GM18526 (cell line): ENCODE results near the gene FYTTD1.

ENCODE experiments used
- POLR2A ChIP-seq: IDR thresholded peaks from 3 replicates; pipeline ENCODE4 v1.6.1; 2011; ENCODE audit not compliant: insufficient read length; ENCODE audit errors: extremely low read depth

The FYTTD1 gene

DNA sequence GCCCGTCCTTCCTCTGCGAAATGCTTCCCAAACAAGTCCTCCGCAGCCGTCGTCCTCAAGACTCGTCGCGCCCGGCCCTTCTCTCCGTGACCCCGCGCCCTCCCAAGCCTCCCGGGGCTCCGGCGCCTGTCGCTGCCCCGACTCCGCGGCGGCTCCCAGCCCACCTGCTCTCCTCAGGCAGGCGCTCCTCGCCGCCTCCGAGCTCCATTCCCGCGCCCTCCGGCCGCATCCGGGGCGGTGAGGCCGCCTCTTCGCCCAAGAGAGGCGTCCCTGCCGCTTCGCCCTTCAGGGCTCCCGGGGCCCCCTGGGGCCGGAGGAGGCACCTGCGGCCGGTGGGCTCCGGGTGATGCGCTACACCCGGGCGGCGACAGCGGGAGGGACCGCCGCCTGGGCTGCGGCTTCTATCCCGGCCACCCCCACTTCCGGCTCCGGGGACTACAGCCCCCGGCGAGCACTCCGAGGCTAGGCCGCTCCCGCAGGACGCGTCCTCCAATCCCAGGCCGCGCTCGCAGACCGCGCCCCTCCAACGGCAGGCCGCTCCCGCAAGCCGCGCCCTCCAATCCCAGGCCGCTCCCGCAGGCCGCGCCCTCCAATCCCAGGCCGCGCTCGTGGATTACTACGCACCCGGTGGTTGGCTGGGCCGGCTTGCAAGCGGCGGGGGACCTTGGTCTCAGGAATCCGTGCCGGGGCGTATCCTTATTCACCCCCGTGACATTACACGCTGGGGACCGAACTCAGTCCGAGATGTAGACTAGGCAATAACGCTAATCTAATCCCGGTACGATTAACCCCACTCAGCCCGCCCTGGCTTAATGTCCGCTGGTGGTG, 13.0 kb upstream of the FYTTD1 start, which contains the start of gene RUBCN:
TSS of gene RUBCN (minus strand) at position 414 of the 828 bp plus-strand sequence. CDS start at position 229, 185 bp downstream.
- TF ChIP-seq POLR2A, result peak; percentile 69

DNA sequence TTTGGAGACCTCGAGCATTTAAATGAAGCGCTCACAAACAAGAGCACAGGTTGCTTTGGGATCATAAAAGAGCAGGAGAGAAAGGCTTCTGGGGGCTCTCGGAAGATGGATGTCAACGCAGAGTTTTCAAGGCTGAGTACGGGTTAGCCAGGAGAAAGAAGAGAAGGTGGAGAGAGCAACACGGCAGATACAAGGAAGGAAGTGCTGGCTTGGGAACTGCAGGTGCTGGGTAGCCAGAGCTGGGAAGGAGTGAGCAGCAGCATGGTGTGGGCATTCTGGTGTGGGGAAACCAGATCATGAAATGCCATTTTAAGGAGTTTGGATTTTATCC, 12.4 kb upstream of the FYTTD1 start:
- TF ChIP-seq POLR2A, result no peak

DNA sequence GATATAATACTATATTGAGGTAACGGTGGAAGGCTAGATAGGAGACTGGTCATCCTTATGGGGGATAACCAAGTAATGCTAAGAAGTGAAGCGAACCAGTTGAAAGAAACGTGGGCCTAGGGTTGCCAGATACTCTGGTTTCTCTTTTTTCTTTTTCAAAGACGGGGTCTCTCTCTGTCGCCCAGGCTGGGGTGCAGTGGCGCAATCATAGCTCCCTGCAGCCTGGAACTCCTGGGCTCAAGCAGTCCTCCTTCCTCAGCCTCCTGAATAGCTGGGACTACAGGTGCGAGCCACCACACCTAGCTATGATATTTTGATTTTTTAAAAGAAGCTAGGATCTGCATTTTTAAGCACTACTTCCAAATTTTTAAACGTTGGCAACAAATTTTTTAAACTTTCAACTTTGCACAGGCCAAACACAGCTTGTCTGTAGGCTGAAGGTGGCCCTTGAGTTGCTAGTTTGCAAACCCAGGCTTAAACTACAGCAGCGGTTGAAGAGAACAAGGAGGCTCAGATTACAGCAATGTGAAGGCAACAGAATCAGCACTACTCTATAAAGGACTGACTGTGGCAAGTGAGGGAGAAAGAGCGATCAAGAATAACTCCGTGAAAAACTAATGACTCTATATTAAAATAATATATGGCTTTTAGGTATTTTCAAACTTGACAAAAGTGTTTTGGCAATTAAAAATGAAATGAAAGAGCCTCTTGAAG, 11.8 kb upstream of the FYTTD1 start:
- TF ChIP-seq POLR2A, result no peak

DNA sequence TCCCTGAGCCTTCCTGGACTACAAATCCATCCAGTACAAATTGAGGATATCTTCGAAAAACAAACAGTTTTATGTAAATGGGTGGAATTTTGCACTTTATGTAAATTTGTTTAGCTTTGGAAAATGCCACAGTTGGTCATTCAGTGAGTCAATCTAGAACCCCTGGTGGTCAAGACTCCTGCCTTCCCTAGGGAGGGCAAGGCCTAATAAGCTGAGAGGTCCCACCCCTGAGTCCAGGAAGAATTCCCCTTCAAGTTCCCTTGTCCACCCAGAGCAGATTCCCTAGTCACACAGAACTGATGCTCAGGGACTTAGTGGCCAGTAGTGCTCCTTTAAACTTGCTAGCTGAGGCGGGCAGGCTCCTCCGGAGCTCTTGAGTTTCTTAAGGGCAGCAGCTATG, 6.9 kb upstream of the FYTTD1 start:
- no peak for TF ChIP-seq POLR2A

DNA sequence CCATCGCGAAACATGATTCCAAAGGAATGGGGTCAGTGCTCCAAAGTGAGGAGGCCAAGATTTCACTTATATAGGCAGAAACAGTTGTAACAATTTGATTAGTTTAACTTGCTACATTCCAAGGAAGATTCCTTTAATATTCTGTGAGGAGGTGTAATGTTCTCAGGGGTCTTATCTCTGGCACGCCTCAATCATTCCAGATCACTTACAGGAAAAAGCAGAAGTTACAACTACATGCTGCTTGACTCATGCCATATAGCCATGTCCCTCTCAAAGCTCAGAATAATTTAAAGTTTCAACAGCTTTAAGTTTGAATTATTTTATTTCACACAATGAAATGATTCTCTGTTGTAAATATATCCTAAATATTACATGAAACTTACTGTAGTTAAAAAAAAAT, 3.5 kb upstream of the FYTTD1 start:
- no peak for TF ChIP-seq POLR2A

DNA sequence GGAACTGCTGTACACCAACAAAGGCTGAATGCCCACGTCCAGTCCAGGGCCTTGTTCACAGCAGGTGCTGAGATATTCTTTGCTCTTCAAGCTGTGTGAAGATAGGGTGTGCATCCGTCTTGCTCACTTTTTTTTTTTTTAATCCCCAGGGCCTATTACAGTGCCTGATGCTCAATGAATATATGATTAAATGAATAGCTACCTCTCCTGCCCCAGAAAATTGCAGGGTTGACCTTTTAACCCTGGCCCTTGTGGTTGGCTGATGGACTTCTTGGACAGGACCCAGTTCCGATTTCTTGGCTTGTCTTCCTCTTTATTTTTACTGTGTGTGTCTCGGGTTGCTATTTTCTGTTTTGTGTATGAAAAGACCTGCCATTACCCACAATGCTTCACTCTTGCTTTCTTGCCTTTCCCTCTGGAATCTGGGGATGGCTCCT, 2.9 kb upstream of the FYTTD1 start:
- TF ChIP-seq POLR2A, result no peak

DNA sequence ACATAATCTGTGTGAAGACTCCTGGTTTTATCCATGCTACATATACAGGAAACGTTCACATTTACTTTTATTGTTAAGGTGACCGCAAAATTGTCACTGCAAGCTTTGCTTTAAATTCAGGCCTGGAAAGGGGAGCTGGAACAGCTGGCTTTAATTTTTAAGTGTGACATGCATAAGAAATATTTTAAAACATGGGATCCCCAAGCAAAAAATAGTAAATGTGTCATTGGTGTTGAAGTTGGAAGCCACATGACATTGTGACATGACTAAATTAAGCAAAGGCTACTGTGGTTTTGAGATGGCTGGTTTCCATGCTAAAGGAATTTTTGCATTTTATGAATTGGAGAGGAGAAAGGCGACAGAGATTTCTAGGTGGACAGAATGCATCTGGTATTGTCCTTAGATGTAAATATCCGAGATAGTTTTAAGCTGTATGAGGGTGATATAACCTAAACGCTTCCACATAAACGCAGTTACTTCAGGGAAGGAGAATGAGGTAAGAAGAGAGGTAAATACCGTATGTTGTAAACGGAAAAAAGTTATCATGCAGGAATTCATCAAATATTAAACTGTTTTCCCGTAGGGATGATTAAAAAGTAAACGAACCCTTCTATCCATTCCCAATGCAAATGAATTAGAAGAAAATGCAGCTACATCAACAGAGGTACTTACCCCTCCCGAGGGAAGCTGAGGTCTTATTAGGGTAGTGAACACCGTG, 927 bp upstream of the FYTTD1 start:
- TF ChIP-seq POLR2A, result no peak

DNA sequence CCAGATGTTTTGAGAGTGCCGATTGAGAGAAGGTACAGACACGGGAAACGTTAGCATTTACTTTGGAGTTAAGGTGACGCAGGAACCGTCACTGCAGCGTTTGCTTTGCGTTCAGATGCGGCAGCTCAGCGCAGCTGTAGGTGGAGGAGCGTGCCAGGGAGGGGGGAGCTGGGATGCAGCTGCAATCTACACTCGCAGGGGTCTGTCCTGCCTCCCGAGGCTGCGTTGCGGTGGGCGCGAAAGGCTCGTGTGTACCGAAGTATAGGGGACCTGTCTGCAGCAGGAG, 425 bp upstream of the FYTTD1 start:
- TF ChIP-seq POLR2A, result no peak

DNA sequence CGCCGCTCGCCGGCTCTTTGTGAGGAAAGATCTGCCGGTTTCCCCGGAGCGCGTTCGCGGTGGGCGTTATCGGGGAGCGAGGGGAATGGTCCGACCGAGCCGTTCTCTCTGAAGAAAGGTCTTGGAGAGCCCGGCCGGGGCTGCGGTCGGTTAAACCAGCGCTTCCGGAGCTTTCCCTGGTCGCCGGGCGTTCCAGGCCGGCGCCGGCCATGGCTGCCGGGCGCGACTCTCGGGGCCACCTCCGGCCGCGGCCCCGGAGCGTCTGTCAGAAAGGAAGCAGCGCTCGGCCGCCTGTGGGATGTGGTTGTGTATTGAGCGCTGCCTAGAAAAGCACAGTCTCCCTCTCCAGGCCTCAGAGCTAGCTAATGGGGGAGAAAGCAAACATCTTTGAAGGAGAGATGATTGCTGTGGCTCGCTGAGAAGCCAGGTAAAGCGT, 731 bp downstream of the FYTTD1 start:
- TF ChIP-seq POLR2A, result peak; percentile 11

DNA sequence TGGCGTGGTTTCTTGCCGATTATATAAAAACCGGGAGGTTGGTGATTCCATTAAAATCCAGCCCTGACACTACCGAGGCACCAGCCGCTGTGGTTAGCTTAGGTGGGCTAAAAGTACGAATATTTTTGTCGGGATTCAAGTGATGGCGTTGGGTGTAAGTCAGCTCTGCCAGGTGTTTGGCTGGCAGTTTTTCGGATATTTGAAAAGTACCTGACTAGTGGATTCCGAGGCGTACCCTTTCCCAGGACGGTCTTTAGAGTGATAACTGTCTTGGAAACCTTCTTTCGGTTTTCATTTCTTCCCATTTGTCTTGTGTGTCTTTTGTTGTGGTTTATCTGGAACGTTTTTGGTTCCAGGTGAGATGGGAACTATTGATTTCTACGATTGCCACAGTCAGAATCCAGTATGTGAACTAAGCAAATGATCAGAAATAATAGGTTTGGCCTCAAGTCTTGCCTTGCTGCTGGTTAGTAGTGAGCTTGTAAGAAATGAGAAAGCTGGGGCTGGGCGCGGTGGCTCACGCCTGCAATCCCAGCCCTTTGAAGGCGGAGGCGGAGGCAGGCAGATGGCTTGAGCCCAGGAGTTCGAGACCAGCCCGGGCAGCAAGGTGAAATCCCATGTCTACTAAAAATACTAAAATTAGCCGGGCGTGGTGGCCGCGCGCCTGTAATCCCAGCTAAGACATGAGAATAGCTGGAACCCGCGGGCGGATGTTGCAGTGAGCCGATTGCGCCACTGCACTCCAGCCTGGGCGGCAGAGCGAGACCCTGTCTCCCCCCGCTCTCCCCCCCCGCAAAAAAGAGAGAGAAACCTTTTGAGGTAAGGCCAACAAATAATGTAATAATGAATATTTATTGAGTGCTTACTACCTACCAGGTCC, 1.4 kb downstream of the FYTTD1 start:
- no peak for TF ChIP-seq POLR2A

DNA sequence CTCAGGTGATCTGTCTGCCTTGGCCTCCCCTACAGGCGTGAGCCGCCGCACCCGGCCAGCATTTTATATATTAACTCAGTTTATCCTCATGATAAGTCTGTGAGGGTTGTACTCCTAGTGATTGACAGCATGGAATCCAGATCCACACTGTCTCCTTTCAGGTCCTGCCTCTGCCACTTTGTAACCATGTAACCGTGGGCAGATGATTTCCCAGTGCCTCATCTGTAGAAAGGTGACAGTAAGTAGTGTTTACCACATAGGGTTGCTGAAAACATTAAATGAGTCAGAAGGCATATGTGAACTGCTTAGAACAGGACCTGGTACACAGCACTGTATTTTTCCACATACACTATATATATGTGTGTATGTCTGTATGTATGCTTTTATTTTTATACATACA, 2.4 kb downstream of the FYTTD1 start:
- TF ChIP-seq POLR2A, result no peak

DNA sequence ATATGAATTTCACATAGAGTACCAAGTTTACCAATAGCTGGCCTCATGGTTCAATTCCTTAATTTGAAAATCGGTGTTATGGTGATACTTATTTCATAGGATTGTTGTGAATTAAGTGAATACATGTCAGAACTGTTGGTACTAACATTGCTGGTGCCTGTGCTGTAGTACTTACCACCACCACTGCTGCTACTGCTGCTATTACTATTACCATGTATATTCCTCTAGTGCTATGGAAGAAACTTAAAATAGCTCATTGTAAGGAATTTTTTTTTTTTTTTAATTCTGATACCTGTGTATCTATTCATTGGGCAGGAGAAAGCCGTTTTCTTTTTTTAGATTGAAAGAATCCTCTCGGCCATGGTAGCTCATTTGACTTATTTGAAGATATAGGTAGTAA, 3.6 kb downstream of the FYTTD1 start:
- TF ChIP-seq POLR2A, result no peak

DNA sequence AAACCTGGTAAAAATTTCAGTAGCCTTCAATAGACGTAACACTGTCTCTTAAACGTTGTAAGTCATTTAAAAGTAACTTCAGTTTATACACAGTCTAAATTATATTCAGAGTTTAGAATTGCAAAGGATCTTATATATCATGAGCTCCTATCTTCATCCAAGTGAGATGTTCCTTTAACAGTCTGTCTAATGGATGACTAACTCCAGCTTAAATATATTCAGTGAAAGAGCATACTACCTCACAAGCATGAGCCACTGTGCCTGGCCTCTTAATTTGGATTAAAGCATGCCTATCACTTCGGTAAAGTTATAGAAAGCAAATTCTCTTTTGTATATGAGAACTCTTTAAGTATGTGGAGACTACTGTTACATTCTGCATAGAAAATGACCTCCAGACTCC, 7.0 kb downstream of the FYTTD1 start:
- no peak for TF ChIP-seq POLR2A

DNA sequence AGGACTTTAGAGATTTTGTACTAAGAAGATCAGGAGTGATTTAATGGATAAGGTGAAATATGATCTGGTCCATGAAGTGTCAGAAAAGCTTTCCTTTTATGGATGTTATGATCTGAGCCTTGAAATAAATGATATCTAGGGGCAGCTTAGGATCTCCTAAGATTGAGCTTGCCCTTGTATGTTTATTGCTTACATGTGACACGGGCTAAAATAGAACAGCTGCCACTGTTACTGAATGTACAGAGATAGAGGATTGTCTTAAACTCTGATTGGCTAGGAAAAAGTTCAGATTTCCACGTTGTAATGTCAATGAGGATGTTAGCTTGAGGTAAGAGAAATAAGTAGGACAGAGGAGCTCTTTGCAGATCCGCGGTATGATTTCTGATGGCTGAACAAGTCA, 8.8 kb downstream of the FYTTD1 start:
- TF ChIP-seq POLR2A, result no peak

DNA sequence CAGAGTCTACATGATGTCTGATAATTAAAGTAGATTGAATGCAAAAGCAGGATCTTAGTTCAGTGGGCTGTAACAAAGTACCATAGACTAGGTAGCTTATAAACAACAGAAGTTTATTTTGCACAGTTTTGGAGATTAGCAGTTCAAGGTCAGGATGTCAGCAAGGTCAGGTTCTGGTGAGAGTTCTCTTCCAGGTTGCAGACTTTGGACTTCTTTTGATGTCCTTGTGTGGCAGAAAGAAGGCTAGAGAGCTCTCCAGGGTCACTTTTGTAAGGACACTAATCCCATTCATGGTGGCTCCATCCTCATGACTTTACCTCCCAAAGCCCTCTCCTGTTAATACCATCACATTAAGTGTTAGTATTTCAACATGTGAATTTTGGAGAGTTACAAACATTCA, 12.1 kb downstream of the FYTTD1 start:
- no peak for TF ChIP-seq POLR2A

DNA sequence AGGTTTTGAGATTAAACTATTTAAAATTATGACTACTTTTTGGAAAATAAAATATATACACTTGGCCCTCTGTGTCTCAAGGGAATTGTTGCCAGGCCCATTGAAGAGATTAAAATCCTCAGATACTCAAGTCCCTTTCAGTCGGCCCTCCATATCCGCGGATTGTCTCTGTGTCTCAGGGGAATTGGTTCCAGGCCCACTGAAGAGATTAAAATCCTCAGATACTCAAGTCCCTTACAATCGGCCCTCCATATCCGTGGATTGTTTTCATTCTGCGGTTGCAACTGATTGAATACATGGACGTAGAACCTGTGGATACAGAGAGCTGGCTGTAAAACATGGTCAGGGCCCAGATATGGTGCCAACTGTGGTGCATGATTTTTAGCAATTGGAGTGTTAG, 25.6 kb downstream of the FYTTD1 start:
- no peak for TF ChIP-seq POLR2A

DNA sequence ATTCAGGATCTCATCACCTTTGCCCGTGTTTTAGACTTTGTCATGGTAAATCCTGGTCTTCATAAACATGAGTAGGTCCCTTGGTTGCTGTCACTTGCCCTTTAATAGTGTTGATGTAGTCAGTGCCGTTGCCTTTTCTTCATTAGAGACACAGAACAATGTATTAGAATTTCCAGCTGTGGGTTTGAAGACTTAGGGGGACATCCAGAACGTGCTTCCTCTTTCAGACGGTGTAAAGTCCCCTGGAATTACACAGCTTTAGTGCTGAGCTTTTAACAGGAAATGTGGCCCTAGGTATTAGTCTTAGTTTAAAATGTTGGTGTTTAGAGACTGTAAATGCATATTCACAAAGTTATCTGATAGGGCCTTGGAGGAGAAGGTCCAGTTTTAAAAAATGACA, 32.5 kb downstream of the FYTTD1 start:
- no peak for TF ChIP-seq POLR2A
